Measurements from ENCODE around the gene DGAT2. TPM values are rescaled to one million over a fixed set of nuclear protein-coding genes. Genes with fewer than 3 reads are reported as not detected.

DGAT2 gene
- total RNA-seq, 1 experiment from 2014 or later = 13.2 TPM

GRCh38 chr11:75840522-75840921 is 71.9 kb downstream of the DGAT2 start:
- DNase-seq (ENCODE audit: low read depth) = no peak
- in situ Hi-C loops (cut with HindIII; ENCODE audit: low pct_unique_long_range_greater_than_20kb, low sequenced_read_pairs) = no loop called here

- no peak for DNase-seq (ENCODE audit: low read depth)
- in situ Hi-C loops (cut with HindIII; ENCODE audit: low pct_unique_long_range_greater_than_20kb, low sequenced_read_pairs) = no loop called here
Observed at GRCh38 chr11:75841739-75842138, 73.2 kb downstream of the DGAT2 start.

GRCh38 chr11:75845324-75845723 is 76.7 kb downstream of the DGAT2 start:
- DNase-seq (ENCODE audit: low read depth) = no peak
- in situ Hi-C loops (cut with HindIII; ENCODE audit: low pct_unique_long_range_greater_than_20kb, low sequenced_read_pairs) = no loop called here

- in situ Hi-C loops (cut with HindIII; ENCODE audit: low pct_unique_long_range_greater_than_20kb, low sequenced_read_pairs) = no loop called here
- DNase-seq (ENCODE audit: low read depth) = no peak
Observed at GRCh38 chr11:75849894-75850293, 81.3 kb downstream of the DGAT2 start.

GRCh38 chr11:75850787-75851186 is 82.2 kb downstream of the DGAT2 start:
- in situ Hi-C loops (cut with HindIII; ENCODE audit: low pct_unique_long_range_greater_than_20kb, low sequenced_read_pairs) = no loop called here
- DNase-seq (ENCODE audit: low read depth) = no peak

Other genes with a start within 250 kb of the DGAT2 start
- gene GDPD5, start 242.8 kb upstream of the DGAT2 start, total RNA-seq (2014; rRNA removed; shearing (Covaris generic); ENCODE audit: low replicate concordance) = 1.6 and 2.8 TPM in 2 replicates
- gene SERPINH1, start 206.5 kb upstream of the DGAT2 start, total RNA-seq (2014; rRNA removed; shearing (Covaris generic); ENCODE audit: low replicate concordance) = 51.3 and 72.5 TPM in 2 replicates
- not detected in 2 replicates for gene MAP6, start 99.7 kb upstream of the DGAT2 start, total RNA-seq (2014; rRNA removed; shearing (Covaris generic); ENCODE audit: low replicate concordance)
- gene MOGAT2, start 50.9 kb upstream of the DGAT2 start, total RNA-seq (2014; rRNA removed; shearing (Covaris generic); ENCODE audit: low replicate concordance) = not detected in 2 replicates
- gene UVRAG, start 46.4 kb downstream of the DGAT2 start, total RNA-seq (2014; rRNA removed; shearing (Covaris generic); ENCODE audit: low replicate concordance) = 6.9 and 9.2 TPM in 2 replicates

Measured in Caki2 (cell line).